RPMI8226 (cell line): Measurements from ENCODE around the gene TSGA10IP.

ENCODE experiments used
- DNase-seq: peaks from one replicate; pipeline ENCODE4 v3.0.0-alpha.2; 2015

The TSGA10IP gene

GRCh38 chr11:65977621-65978390 lies 32.5 kb downstream of the TSGA10IP start:
- DNase-seq, result no peak

- DNase-seq, result no peak
Measured at GRCh38 chr11:65978391-65979238, 33.3 kb downstream of the TSGA10IP start.

GRCh38 chr11:65979261-65979759 lies 34.0 kb downstream of the TSGA10IP start:
- no peak for DNase-seq

GRCh38 chr11:65981101-65981740 lies 35.9 kb downstream of the TSGA10IP start:
- peak; percentile 70 for DNase-seq

- no peak for DNase-seq
Measured at GRCh38 chr11:65981972-65982823, 36.9 kb downstream of the TSGA10IP start.

GRCh38 chr11:65982824-65983588 lies 37.7 kb downstream of the TSGA10IP start:
- no peak for DNase-seq

- no peak for DNase-seq
Measured at GRCh38 chr11:65983589-65983987, 38.3 kb downstream of the TSGA10IP start.

GRCh38 chr11:65987336-65987735 lies 42.1 kb downstream of the TSGA10IP start:
- DNase-seq, result no peak

GRCh38 chr11:65988791-65989592 lies 43.7 kb downstream of the TSGA10IP start:
- DNase-seq, result peak; percentile 97

GRCh38 chr11:65992056-65992455 lies 46.8 kb downstream of the TSGA10IP start:
- no peak for DNase-seq

- no peak for DNase-seq
Measured at GRCh38 chr11:65997286-65997685, 52.0 kb downstream of the TSGA10IP start.

GRCh38 chr11:66001942-66002647 lies 56.8 kb downstream of the TSGA10IP start, which contains the start of the genes BANF1 and EIF1AD:
Gene BANF1, plus strand, starts transcription at chr11:66002503. Its CDS starts 748 bp downstream, at chr11:66003251.
Gene EIF1AD, minus strand, starts transcription at chr11:66002157. Its CDS starts 1,768 bp downstream, at chr11:66000389.
- DNase-seq, result peak; percentile 99

- DNase-seq, result peak; percentile 85
Measured at GRCh38 chr11:66002648-66003225, 57.5 kb downstream of the TSGA10IP start.

GRCh38 chr11:66003291-66003690 lies 58.0 kb downstream of the TSGA10IP start:
- peak; percentile 47 for DNase-seq

GRCh38 chr11:66004186-66004585 lies 58.9 kb downstream of the TSGA10IP start:
- DNase-seq, result no peak

- DNase-seq, result no peak
Measured at GRCh38 chr11:66006134-66006890, 61.0 kb downstream of the TSGA10IP start.

- DNase-seq, result no peak
Measured at GRCh38 chr11:66006891-66007176, 61.6 kb downstream of the TSGA10IP start.

- DNase-seq, result no peak
Measured at GRCh38 chr11:66007201-66007634, 61.9 kb downstream of the TSGA10IP start.

- DNase-seq, result no peak
Measured at GRCh38 chr11:66008095-66008467, 62.8 kb downstream of the TSGA10IP start.
